Measurements from ENCODE around the gene PROSER2. TPM values are rescaled to one million over a fixed set of nuclear protein-coding genes. Genes with fewer than 3 reads are reported as not detected.

Gene PROSER2
- total and polyA plus RNA-seq, 2 of the 13 experiments (the other 11 are each of a cell fraction or from before 2014, with no cell fraction given): 6.9 to 7.7 TPM

DNA sequence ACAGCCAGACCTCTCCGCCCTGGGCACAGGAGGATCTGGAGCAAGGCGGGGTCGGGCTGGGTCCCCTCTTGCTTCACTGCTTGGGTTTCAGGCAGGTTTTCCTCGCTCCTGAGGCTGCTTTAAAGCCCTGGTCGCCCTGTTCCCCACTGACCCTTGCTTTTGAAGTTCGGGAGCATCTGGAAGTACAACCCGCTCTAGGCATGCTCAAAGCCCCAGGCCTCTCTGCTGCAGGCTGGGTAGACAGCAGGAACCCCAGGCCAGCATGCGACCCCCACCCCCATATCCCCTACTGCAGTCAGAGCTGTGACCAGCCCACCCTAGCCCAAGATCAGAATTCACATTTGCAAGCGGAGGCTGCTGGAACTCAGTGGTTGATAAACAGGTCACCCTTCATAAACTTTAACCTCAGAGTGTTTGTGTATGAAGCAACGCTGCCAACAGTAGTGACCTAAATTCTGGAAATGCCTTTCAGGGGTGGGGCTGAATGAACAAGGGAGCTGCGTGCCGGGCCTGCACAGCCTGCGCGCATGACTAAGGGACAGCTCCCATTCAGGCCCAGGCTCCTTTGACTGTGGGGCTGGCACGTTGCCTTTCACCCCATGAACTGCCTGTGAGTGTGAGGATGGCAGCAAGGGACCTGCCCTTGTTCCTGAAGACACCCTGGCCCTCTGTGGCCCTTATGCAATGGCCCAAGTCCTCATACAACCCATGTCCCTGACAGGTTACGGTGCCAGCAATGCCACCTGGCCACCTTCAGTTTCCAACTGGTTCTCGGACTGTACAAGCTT lies 52.5 kb downstream of the PROSER2 start (continued):
- TF ChIP-seq JUND (CRISPR knock-in tag; IDR thresholded peaks at IDR 0.05) (peak; percentile 58; the same call in 1 of the 2 replicates), NCOA5 (CRISPR knock-in tag; IDR thresholded peaks at IDR 0.05) (no peak), ZNF563 (CRISPR knock-in tag; IDR thresholded peaks at IDR 0.05) (peak; percentile 42; the same call in 1 of the 2 replicates), ATF7 (IDR thresholded peaks at IDR 0.05) (no peak), ATF7 (CRISPR knock-in tag; IDR thresholded peaks at IDR 0.05) (0 out of 2 replicates have a peak, but pooled peaks have one; percentile 51), FOXM1 (CRISPR knock-in tag; IDR thresholded peaks at IDR 0.05) (no peak; the same call in 1 of the 2 replicates), ZNF430 (CRISPR knock-in tag; IDR thresholded peaks at IDR 0.05) (0 out of 2 replicates have a peak, but pooled peaks have one; percentile 67), ZNF772 (CRISPR knock-in tag; IDR thresholded peaks at IDR 0.05) (0 out of 2 replicates have a peak, but pooled peaks have one; percentile 82), RXRB (CRISPR knock-in tag; IDR thresholded peaks at IDR 0.05; ENCODE audit: borderline replicate concordance) (peak; percentile 95), ZNF841 (CRISPR knock-in tag; IDR thresholded peaks at IDR 0.05; ENCODE audit: borderline replicate concordance) (no peak), ZNF343 (CRISPR knock-in tag; IDR thresholded peaks at IDR 0.05) (no peak), ZNF878 (CRISPR knock-in tag; IDR thresholded peaks at IDR 0.05) (0 out of 2 replicates have a peak, but pooled peaks have one; percentile 50), SNAI1 (CRISPR knock-in tag; IDR thresholded peaks at IDR 0.05; ENCODE audit: borderline replicate concordance) (0 out of 2 replicates have a peak, but pooled peaks have one; percentile 20), GZF1 (CRISPR knock-in tag; IDR thresholded peaks at IDR 0.05) (no peak), RFX1 (IDR thresholded peaks at IDR 0.05) (no peak), ZNF768 (CRISPR knock-in tag; IDR thresholded peaks at IDR 0.05) (no peak), ARNT (IDR thresholded peaks at IDR 0.05) (no peak)
- TF ChIP-seq, protein P1, sequence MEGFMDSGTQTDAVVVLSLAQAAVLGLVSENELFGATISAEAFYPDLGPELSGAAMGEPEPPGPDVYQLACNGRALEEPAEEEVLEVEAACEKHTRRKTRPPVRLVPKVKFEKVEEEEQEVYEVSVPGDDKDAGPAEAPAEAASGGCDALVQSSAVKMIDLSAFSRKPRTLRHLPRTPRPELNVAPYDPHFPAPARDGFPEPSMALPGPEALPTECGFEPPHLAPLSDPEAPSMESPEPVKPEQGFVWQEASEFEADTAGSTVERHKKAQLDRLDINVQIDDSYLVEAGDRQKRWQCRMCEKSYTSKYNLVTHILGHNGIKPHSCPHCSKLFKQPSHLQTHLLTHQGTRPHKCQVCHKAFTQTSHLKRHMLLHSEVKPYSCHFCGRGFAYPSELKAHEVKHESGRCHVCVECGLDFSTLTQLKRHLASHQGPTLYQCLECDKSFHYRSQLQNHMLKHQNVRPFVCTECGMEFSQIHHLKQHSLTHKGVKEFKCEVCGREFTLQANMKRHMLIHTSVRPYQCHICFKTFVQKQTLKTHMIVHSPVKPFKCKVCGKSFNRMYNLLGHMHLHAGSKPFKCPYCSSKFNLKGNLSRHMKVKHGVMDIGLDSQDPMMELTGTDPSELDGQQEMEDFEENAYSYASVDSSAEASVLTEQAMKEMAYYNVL (CRISPR knock-in tag; IDR thresholded peaks at IDR 0.05; ENCODE audit: borderline replicate concordance): peak; percentile 85; the same call in 1 of the 2 replicates
- TF ChIP-seq, protein P2, sequence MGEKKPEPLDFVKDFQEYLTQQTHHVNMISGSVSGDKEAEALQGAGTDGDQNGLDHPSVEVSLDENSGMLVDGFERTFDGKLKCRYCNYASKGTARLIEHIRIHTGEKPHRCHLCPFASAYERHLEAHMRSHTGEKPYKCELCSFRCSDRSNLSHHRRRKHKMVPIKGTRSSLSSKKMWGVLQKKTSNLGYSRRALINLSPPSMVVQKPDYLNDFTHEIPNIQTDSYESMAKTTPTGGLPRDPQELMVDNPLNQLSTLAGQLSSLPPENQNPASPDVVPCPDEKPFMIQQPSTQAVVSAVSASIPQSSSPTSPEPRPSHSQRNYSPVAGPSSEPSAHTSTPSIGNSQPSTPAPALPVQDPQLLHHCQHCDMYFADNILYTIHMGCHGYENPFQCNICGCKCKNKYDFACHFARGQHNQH (CRISPR knock-in tag; IDR thresholded peaks at IDR 0.05): peak; percentile 59; the same call in 1 of the 2 replicates
- TF ChIP-seq, protein P3, sequence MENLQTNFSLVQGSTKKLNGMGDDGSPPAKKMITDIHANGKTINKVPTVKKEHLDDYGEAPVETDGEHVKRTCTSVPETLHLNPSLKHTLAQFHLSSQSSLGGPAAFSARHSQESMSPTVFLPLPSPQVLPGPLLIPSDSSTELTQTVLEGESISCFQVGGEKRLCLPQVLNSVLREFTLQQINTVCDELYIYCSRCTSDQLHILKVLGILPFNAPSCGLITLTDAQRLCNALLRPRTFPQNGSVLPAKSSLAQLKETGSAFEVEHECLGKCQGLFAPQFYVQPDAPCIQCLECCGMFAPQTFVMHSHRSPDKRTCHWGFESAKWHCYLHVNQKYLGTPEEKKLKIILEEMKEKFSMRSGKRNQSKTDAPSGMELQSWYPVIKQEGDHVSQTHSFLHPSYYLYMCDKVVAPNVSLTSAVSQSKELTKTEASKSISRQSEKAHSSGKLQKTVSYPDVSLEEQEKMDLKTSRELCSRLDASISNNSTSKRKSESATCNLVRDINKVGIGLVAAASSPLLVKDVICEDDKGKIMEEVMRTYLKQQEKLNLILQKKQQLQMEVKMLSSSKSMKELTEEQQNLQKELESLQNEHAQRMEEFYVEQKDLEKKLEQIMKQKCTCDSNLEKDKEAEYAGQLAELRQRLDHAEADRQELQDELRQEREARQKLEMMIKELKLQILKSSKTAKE (CRISPR knock-in tag; IDR thresholded peaks at IDR 0.05; ENCODE audit: borderline replicate concordance): no peak
- TF ChIP-seq, protein P4, sequence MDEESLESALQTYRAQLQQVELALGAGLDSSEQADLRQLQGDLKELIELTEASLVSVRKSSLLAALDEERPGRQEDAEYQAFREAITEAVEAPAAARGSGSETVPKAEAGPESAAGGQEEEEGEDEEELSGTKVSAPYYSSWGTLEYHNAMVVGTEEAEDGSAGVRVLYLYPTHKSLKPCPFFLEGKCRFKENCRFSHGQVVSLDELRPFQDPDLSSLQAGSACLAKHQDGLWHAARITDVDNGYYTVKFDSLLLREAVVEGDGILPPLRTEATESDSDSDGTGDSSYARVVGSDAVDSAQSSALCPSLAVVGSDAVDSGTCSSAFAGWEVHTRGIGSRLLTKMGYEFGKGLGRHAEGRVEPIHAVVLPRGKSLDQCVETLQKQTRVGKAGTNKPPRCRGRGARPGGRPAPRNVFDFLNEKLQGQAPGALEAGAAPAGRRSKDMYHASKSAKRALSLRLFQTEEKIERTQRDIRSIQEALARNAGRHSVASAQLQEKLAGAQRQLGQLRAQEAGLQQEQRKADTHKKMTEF (CRISPR knock-in tag; IDR thresholded peaks at IDR 0.05): peak; percentile 81

Measured in HepG2 (cell line).